Mesendoderm (in vitro differentiated cells): ENCODE measurements around the gene NFAT5.

ENCODE experiments used
- DNase-seq: peaks from one replicate; pipeline ENCODE4 v3.0.0; 2013
- H2AK5ac ChIP-seq: 2 replicates; pipeline ENCODE4 v1.6.1; 2013; ENCODE audit warnings: low read length, inconsistent platforms
- H2BK120ac ChIP-seq: 2 replicates; pipeline ENCODE4 v1.6.1; 2013; ENCODE audit warnings: low read depth, mild to moderate bottlenecking, low read length, moderate library complexity, mixed read lengths
- H2BK15ac ChIP-seq: replicated peaks from 2 replicates; pipeline ENCODE4 v1.6.1; 2013; ENCODE audit warnings: low read depth, mild to moderate bottlenecking, moderate library complexity
- H2BK5ac ChIP-seq: 2 replicates; pipeline ENCODE4 v1.6.1; 2013; ENCODE audit warnings: low read length, inconsistent platforms
- H3K18ac ChIP-seq: 2 replicates; pipeline ENCODE4 v1.6.1; 2013; ENCODE audit warnings: mild to moderate bottlenecking, low read length, mixed read lengths
- H3K23ac ChIP-seq: one replicate; pipeline ENCODE4 v1.6.1; 2013; ENCODE audit warnings: low read length
- H3K27ac ChIP-seq: 2 replicates; pipeline ENCODE4 v1.5.1; 2013; ENCODE audit warnings: low read depth, mild to moderate bottlenecking, inconsistent platforms, low read length, moderate library complexity
- H3K27me3 ChIP-seq: 2 replicates; pipeline ENCODE4 v1.6.1; 2013; ENCODE audit warnings: low read length, control low read depth, mild to moderate bottlenecking, inconsistent platforms; ENCODE audit not compliant: insufficient read depth, poor library complexity
- H3K36me3 ChIP-seq: 2 replicates; pipeline ENCODE4 v1.6.1; 2013; ENCODE audit warnings: low read length, inconsistent platforms; ENCODE audit not compliant: control insufficient read depth, insufficient read depth
- H3K4ac ChIP-seq: one replicate; pipeline ENCODE4 v1.6.1; 2013; ENCODE audit warnings: low read depth, mild to moderate bottlenecking, low read length, moderate library complexity
- H3K4me1 ChIP-seq: 2 replicates; pipeline ENCODE4 v1.6.1; 2013; ENCODE audit warnings: low read depth, low read length, inconsistent platforms; ENCODE audit not compliant: control insufficient read depth
- H3K4me2 ChIP-seq: 2 replicates; pipeline ENCODE4 v1.6.1; 2013; ENCODE audit warnings: low read length
- H3K4me3 ChIP-seq: 2 replicates; pipeline ENCODE4 v1.5.1; 2013; ENCODE audit warnings: mild to moderate bottlenecking, low read length
- H3K56ac ChIP-seq: one replicate; pipeline ENCODE4 v1.6.1; 2013; ENCODE audit warnings: low read length
- H3K79me1 ChIP-seq: 2 replicates; pipeline ENCODE4 v1.6.1; 2013; ENCODE audit warnings: low read length, inconsistent platforms
- H3K79me2 ChIP-seq: 2 replicates; pipeline ENCODE4 v1.6.1; 2013; ENCODE audit warnings: mild to moderate bottlenecking, low read length; ENCODE audit not compliant: control insufficient read depth, insufficient read depth
- H3K9ac ChIP-seq: 2 replicates; pipeline ENCODE4 v1.6.1; 2013; ENCODE audit warnings: low read length, inconsistent platforms
- H4K5ac ChIP-seq: one replicate; pipeline ENCODE4 v1.6.1; 2013; ENCODE audit warnings: low read length
- H4K8ac ChIP-seq: one replicate; pipeline ENCODE4 v1.6.1; 2013; ENCODE audit warnings: low read depth, mild to moderate bottlenecking, control low read depth, low read length, moderate library complexity
- WGBS: extraction: QIAGEN DNeasy Blood & Tissue Kit; methylation state at CpG from one replicate; pipeline ENCODE4 v1.1.7; 2013; ENCODE audit warnings: low lambda C conversion rate, missing lambda C conversion rate; ENCODE audit not compliant: insufficient coverage; ENCODE audit errors: extremely low coverage; 5-methylcytosine and 5-hydroxymethylcytosine counted together

Gene NFAT5

GRCh38 chr16:69741519-69741918 lies 175.8 kb downstream of the NFAT5 start:
- no peak overlapping the region for H3K56ac ChIP-seq
- no CpG with 5 or more reads among the region's 8 CpGs for WGBS
- no peak overlapping the region for H2BK120ac ChIP-seq
- no peak overlapping the region for H4K8ac ChIP-seq
- H3K4me2 ChIP-seq: no peak overlapping the region
- H3K27ac ChIP-seq: no peak overlapping the region
- no peak overlapping the region for H2BK15ac ChIP-seq
- H3K27me3 ChIP-seq: no peaks in the 10 kb centered on the region
- no peaks in the 10 kb centered on the region for H3K79me2 ChIP-seq
- no peak overlapping the region for H3K18ac ChIP-seq
- H3K4me1 ChIP-seq: no peaks in the 10 kb centered on the region
- DNase-seq: no peak
- no peak overlapping the region for H2BK5ac ChIP-seq
- no peak overlapping the region for H3K4me3 ChIP-seq
- peaks cover 6% of the 10 kb centered on the region for H3K79me1 ChIP-seq
- peaks cover 30% of the 10 kb centered on the region for H3K36me3 ChIP-seq
- H3K9ac ChIP-seq: no peak overlapping the region
- no peak overlapping the region for H4K5ac ChIP-seq
- no peak overlapping the region for H2AK5ac ChIP-seq
- no peak overlapping the region for H3K23ac ChIP-seq
- H3K4ac ChIP-seq: no peak overlapping the region

- H3K4me1 ChIP-seq: no peaks in the 10 kb centered on the region
- no peak for DNase-seq
- no peak overlapping the region for H2AK5ac ChIP-seq
- H3K18ac ChIP-seq: no peak overlapping the region
- no peak overlapping the region for H2BK5ac ChIP-seq
- peaks cover 30% of the 10 kb centered on the region for H3K36me3 ChIP-seq
- H2BK15ac ChIP-seq: no peak overlapping the region
- no peak overlapping the region for H3K4me3 ChIP-seq
- no peak overlapping the region for H3K4ac ChIP-seq
- no peak overlapping the region for H3K27ac ChIP-seq
- H4K5ac ChIP-seq: no peak overlapping the region
- WGBS: no CpG with 5 or more reads among the region's 41 CpGs
- no peak overlapping the region for H3K56ac ChIP-seq
- H2BK120ac ChIP-seq: no peak overlapping the region
- H3K23ac ChIP-seq: no peak overlapping the region
- no peaks in the 10 kb centered on the region for H3K79me2 ChIP-seq
- H4K8ac ChIP-seq: no peak overlapping the region
- no peaks in the 10 kb centered on the region for H3K27me3 ChIP-seq
- no peak overlapping the region for H3K9ac ChIP-seq
- peaks cover 6% of the 10 kb centered on the region for H3K79me1 ChIP-seq
- no peak overlapping the region for H3K4me2 ChIP-seq
These were observed 176.5 kb downstream of the NFAT5 start for GRCh38 chr16:69741951-69742904.

DNA sequence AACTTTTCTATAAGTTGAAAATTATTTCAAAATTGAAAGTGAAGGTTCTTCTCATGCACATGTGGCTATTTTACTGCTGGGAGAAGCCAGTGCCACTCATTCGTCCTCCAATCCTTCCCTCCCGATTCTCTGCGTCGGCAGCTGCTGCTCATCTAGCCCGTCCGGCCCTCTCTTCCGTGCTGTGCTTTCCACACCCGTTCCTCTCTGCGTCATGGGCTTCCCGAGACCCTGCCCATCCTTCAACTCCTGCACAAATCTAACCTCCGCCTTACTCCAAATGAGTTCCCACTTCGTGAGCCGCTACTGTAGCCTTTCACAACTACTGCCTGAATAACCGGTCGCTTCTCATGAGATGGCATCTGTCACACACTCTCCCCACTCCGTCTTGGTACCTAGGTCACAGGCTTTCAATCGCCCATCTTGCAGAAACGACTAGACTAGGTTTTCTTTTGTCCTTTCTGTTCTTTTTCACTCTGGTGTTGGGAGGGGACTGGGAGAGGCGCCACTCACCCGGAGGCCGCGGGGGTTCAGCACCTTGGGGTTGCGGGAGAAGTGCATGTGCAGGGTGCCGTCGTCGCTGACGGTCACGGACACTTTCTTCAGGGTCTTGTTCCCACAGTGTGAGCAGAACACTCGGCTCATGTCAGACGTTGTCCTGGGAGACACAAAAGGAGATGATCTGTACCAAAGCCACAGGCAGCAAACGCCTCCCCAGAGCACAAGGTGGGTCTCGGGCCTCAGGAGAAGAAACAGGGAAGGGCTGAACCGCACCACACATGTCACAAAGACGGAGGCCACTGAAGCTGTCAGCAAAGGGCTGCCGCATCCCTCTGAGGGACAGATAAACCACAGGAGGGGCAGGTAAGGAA lies 178.8 kb downstream of the NFAT5 start:
- no CpG with 5 or more reads among the region's 35 CpGs for WGBS
- H2BK120ac ChIP-seq: no peak overlapping the region
- H2AK5ac ChIP-seq: no peak overlapping the region
- no peak overlapping the region for H3K4me3 ChIP-seq
- no peak overlapping the region for H3K23ac ChIP-seq
- H3K27ac ChIP-seq: no peak overlapping the region
- H3K36me3 ChIP-seq: peaks cover 38% of the 10 kb centered on the region
- no peak overlapping the region for H4K5ac ChIP-seq
- DNase-seq: no peak
- no peaks in the 10 kb centered on the region for H3K27me3 ChIP-seq
- H3K79me2 ChIP-seq: no peaks in the 10 kb centered on the region
- no peak overlapping the region for H4K8ac ChIP-seq
- H3K56ac ChIP-seq: no peak overlapping the region
- H3K4me2 ChIP-seq: no peak overlapping the region
- H2BK5ac ChIP-seq: no peak overlapping the region
- H3K4ac ChIP-seq: no peak overlapping the region
- no peak overlapping the region for H2BK15ac ChIP-seq
- no peak overlapping the region for H3K18ac ChIP-seq
- H3K9ac ChIP-seq: no peak overlapping the region
- no peaks in the 10 kb centered on the region for H3K4me1 ChIP-seq
- peaks cover 6% of the 10 kb centered on the region for H3K79me1 ChIP-seq

DNA sequence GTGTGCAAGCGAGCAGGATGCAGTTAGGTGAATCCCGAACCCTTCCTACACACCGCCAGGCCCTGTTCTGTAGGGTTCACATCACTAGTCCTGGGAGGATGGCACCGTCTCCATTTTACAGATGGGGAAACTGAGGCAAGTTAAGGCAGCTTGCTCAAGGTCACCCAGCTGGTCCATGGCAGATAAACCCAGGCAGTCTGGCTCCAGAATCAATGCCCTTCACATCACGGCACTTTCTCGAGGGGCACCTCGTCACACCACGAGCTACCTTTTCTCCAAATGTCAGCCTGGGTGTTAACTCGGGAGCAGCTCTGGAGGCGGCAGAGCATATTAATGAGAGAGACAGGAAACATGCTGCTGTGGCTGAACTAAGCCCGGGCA lies 179.5 kb downstream of the NFAT5 start:
- Histone ChIP-seq H4K5ac (no peak overlapping the region), H3K36me3 (peaks cover 36% of the 10 kb centered on the region), H3K27me3 (no peaks in the 10 kb centered on the region), H3K79me1 (peaks cover 6% of the 10 kb centered on the region), H2BK5ac (no peak overlapping the region), H3K56ac (no peak overlapping the region), H3K18ac (no peak overlapping the region), H2BK120ac (no peak overlapping the region), H4K8ac (no peak overlapping the region), H3K23ac (no peak overlapping the region), H2AK5ac (no peak overlapping the region), H3K79me2 (no peaks in the 10 kb centered on the region), H3K27ac (no peak overlapping the region), H2BK15ac (no peak overlapping the region), H3K4me3 (no peak overlapping the region), H3K4me2 (no peak overlapping the region), H3K9ac (no peak overlapping the region), H3K4me1 (no peaks in the 10 kb centered on the region), H3K4ac (no peak overlapping the region)
- no peak for DNase-seq
- WGBS: no CpG with 5 or more reads among the region's 11 CpGs

DNA sequence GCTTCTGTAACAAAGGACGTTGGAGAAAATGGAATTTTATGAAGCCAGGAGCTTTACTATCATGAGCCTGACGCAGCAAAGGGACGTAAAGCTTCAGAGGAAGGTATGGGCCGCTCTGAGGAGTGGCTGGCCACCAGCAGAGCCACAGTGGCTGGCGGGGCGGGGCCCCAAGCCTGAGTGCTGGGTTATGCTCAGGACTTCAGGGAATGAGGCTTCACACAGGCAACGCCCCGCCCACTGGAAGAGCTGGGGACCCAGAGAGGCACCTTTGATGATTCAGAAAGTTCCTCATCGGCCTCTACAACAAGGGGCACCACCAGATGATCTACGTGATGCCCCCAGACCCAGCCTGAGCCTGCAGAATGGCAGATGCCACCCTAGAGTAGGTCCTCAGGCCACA lies 180.2 kb downstream of the NFAT5 start:
- H3K79me1 ChIP-seq: peaks cover 6% of the 10 kb centered on the region
- no peak overlapping the region for H3K9ac ChIP-seq
- H3K4me1 ChIP-seq: no peaks in the 10 kb centered on the region
- no peak overlapping the region for H2BK15ac ChIP-seq
- H3K18ac ChIP-seq: no peak overlapping the region
- H3K27me3 ChIP-seq: no peaks in the 10 kb centered on the region
- WGBS: no CpG with 5 or more reads among the region's 10 CpGs
- no peak overlapping the region for H3K27ac ChIP-seq
- H3K4me2 ChIP-seq: no peak overlapping the region
- H4K5ac ChIP-seq: no peak overlapping the region
- H3K4me3 ChIP-seq: no peak overlapping the region
- H4K8ac ChIP-seq: no peak overlapping the region
- no peak overlapping the region for H2AK5ac ChIP-seq
- H2BK120ac ChIP-seq: no peak overlapping the region
- H3K79me2 ChIP-seq: peaks cover under 1% of the 10 kb centered on the region
- DNase-seq: no peak
- H3K4ac ChIP-seq: no peak overlapping the region
- no peak overlapping the region for H3K23ac ChIP-seq
- H2BK5ac ChIP-seq: no peak overlapping the region
- H3K36me3 ChIP-seq: peaks cover 35% of the 10 kb centered on the region
- no peak overlapping the region for H3K56ac ChIP-seq
